Measurements from ENCODE around the gene FAF1. TPM values are rescaled to one million over a fixed set of nuclear protein-coding genes. Genes with fewer than 3 reads are reported as not detected.
A peak's percentile ranks its signal among the peaks of the same experiment; 100 is the strongest.

Gene FAF1
- total RNA-seq, 1 donor from 2014 or later: 52.7 TPM

GRCh38 chr1:50476800-50477199 lies 483.3 kb downstream of the FAF1 start:
- no peak for FAIRE-seq
- DNase-seq (ENCODE audit: low read depth): no peak
- no peaks in the 10 kb centered on the region for H3K36me3 ChIP-seq (ENCODE audit: control insufficient read depth, insufficient read depth, low read length)
- no peak for TF ChIP-seq CTCF (IDR thresholded peaks at IDR 0.05; ENCODE audit: insufficient read depth, low read length, severe bottlenecking)
- H3K27me3 ChIP-seq (ENCODE audit: control insufficient read depth, insufficient read depth, low read length): no peaks in the 10 kb centered on the region
- H3K4me3 ChIP-seq (ENCODE audit: low read depth, low read length): no peak overlapping the region

GRCh38 chr1:50474859-50475809 lies 484.9 kb downstream of the FAF1 start:
- Histone ChIP-seq H3K4me3 (ENCODE audit: low read depth, low read length) (no peak overlapping the region), H3K36me3 (ENCODE audit: control insufficient read depth, insufficient read depth, low read length) (no peaks in the 10 kb centered on the region), H3K27me3 (ENCODE audit: control insufficient read depth, insufficient read depth, low read length) (no peaks in the 10 kb centered on the region)
- no peak for FAIRE-seq
- DNase-seq (ENCODE audit: low read depth): peak; percentile 88
- TF ChIP-seq CTCF (IDR thresholded peaks at IDR 0.05; ENCODE audit: insufficient read depth, low read length, severe bottlenecking): no peak

- FAIRE-seq: no peak
- no peak for TF ChIP-seq CTCF (IDR thresholded peaks at IDR 0.05; ENCODE audit: insufficient read depth, low read length, severe bottlenecking)
- H3K36me3 ChIP-seq (ENCODE audit: control insufficient read depth, insufficient read depth, low read length): no peaks in the 10 kb centered on the region
Observed at GRCh38 chr1:50473513-50473912, 486.6 kb downstream of the FAF1 start.

GRCh38 chr1:50471967-50472366 lies 488.1 kb downstream of the FAF1 start:
- no peaks in the 10 kb centered on the region for H3K36me3 ChIP-seq (ENCODE audit: control insufficient read depth, insufficient read depth, low read length)
- FAIRE-seq (no peak), DNase-seq (ENCODE audit: low read depth) (no peak)
- TF ChIP-seq CTCF (IDR thresholded peaks at IDR 0.05; ENCODE audit: insufficient read depth, low read length, severe bottlenecking): no peak
- no peaks in the 10 kb centered on the region for H3K27me3 ChIP-seq (ENCODE audit: control insufficient read depth, insufficient read depth, low read length)
- no peak overlapping the region for H3K4me3 ChIP-seq (ENCODE audit: low read depth, low read length)

More at GRCh38 chr1:50473513-50473912, 486.6 kb downstream of the FAF1 start:
- no peak overlapping the region for H3K4me3 ChIP-seq (ENCODE audit: low read depth, low read length)
- H3K27me3 ChIP-seq (ENCODE audit: control insufficient read depth, insufficient read depth, low read length): no peaks in the 10 kb centered on the region
- no peak for DNase-seq (ENCODE audit: low read depth)

GRCh38 chr1:50462964-50463363 lies 497.1 kb downstream of the FAF1 start:
- Histone ChIP-seq H3K27me3 (ENCODE audit: control insufficient read depth, insufficient read depth, low read length) (no peaks in the 10 kb centered on the region), H3K4me3 (ENCODE audit: low read depth, low read length) (no peak overlapping the region), H3K36me3 (ENCODE audit: control insufficient read depth, insufficient read depth, low read length) (no peaks in the 10 kb centered on the region)
- FAIRE-seq: no peak
- DNase-seq (ENCODE audit: low read depth): no peak
- no peak for TF ChIP-seq CTCF (IDR thresholded peaks at IDR 0.05; ENCODE audit: insufficient read depth, low read length, severe bottlenecking)

All from bronchial epithelial cell (primary cell).